PC-3 (cell line): ENCODE results near the gene IGHMBP2. TPM values are rescaled to one million over a fixed set of nuclear protein-coding genes. Genes with fewer than 3 reads are reported as not detected.

ENCODE experiments used
- ATAC-seq: fragments of 200-7000 bp; cut with Tn5 transposase; 2 replicates; pipeline ENCODE4 v1.9.1; 2020; ENCODE audit warnings: mild to moderate bottlenecking, moderate library complexity
- BruUV-seq: library from RNA; stranded (reverse); fragments of 400-500 nt; replicated peaks from 2 replicates; lab custom pipeline; 2021; lab: Mats Ljungman, UMichigan
- CTCF ChIA-PET: fragments of 300-600 bp; sonication (Branson Sonifier 250); formaldehyde crosslinking; loops from one replicate; lab custom pipeline; 2022; ENCODE audit warnings: antibody characterized with exemption; lab: Charles Lee
- POLR2A ChIA-PET: fragments of 300-600 bp; sonication (Branson Sonifier 250); formaldehyde crosslinking; loops from one replicate; lab custom pipeline; 2022; ENCODE audit warnings: antibody characterized with exemption; ENCODE audit not compliant: unreplicated experiment; lab: Charles Lee
- DNase-seq: peaks from one replicate; pipeline ENCODE4 v3.0.0-alpha.2; 2015
- H2AFZ ChIP-seq: fragments of 300-600 bp; sonication (generic); 2 replicates; pipeline ENCODE4 v1.6.0; 2016; ENCODE audit warnings: antibody characterized with exemption, low read length
- H3F3A ChIP-seq: fragments of 300-600 bp; sonication (generic); one replicate; pipeline ENCODE4 v1.6.0; 2017; ENCODE audit warnings: antibody characterized with exemption, low read length, control low read depth, mild to moderate bottlenecking; ENCODE audit not compliant: unreplicated experiment
- H3K27ac ChIP-seq: fragments of 300-600 bp; sonication (generic); 2 replicates; pipeline ENCODE4 v1.5.1; 2016; ENCODE audit warnings: mild to moderate bottlenecking, low read length
- H3K27me3 ChIP-seq: fragments of 300-600 bp; sonication (generic); 2 replicates; pipeline ENCODE4 v1.6.1; 2016; ENCODE audit warnings: low read length, mixed read lengths
- H3K36me3 ChIP-seq: fragments of 300-600 bp; sonication (generic); 2 replicates; pipeline ENCODE4 v1.6.1; 2016; ENCODE audit warnings: low read depth, mixed run types, low read length, mixed read lengths
- H3K4me1 ChIP-seq: fragments of 300-600 bp; sonication (generic); 2 replicates; pipeline ENCODE4 v1.5.1; 2016; ENCODE audit warnings: low read length; ENCODE audit not compliant: insufficient read depth
- H3K4me2 ChIP-seq: fragments of 300-600 bp; sonication (generic); 2 replicates; pipeline ENCODE4 v1.6.0; 2016; ENCODE audit warnings: low read length
- H3K4me3 ChIP-seq: fragments of 300-600 bp; sonication (generic); 2 replicates; pipeline ENCODE4 v1.5.1; 2016; ENCODE audit warnings: mild to moderate bottlenecking, low read length, mixed read lengths
- H3K79me2 ChIP-seq: fragments of 300-600 bp; sonication (generic); 2 replicates; pipeline ENCODE4 v1.6.1; 2017; ENCODE audit warnings: low read length, mixed read lengths
- H3K9ac ChIP-seq: fragments of 300-600 bp; sonication (generic); 2 replicates; pipeline ENCODE4 v1.6.0; 2016; ENCODE audit warnings: mild to moderate bottlenecking, low read length
- H3K9me2 ChIP-seq: fragments of 300-600 bp; sonication (generic); replicated peaks from 2 replicates; pipeline ENCODE4 v1.6.1; 2016; ENCODE audit warnings: mixed run types, low read length, mixed read lengths
- H3K9me3 ChIP-seq: fragments of 300-600 bp; sonication (generic); 2 replicates; pipeline ENCODE4 v1.6.1; 2016; ENCODE audit warnings: low read length, mixed read lengths
- H4K20me1 ChIP-seq: fragments of 300-600 bp; sonication (generic); 2 replicates; pipeline ENCODE4 v1.6.1; 2016; ENCODE audit warnings: low read length, mixed read lengths
- EZH2 ChIP-seq: fragments of 300-600 bp; sonication (generic); IDR thresholded peaks from one replicate; pipeline ENCODE4 v1.6.1; 2017; ENCODE audit warnings: antibody characterized with exemption, mild to moderate bottlenecking, low read length; ENCODE audit not compliant: unreplicated experiment
- EZH2phosphoT487 ChIP-seq: fragments of 300-600 bp; sonication (generic); IDR thresholded peaks from 2 replicates; pipeline ENCODE4 v1.6.1; 2018; ENCODE audit warnings: mild to moderate bottlenecking, antibody characterized with exemption, low read length, borderline replicate concordance
- intact Hi-C: fragments of 100-400 bp; cut with micrococcal nuclease; formaldehyde crosslinking; loops from 2 replicates; pipeline ENCODE4 v1.9.0; 2023
- total RNA-seq: library from RNA; depleted of rRNA; stranded (reverse); fragments of >200 nt; gene quantifications from 2 replicates; pipeline ENCODE4 v1.2.3, GENCODE V29; 2014
- TF ChIP-seq, protein P1 (sequence below): fragments of 300-600 bp; sonication (generic); conservative IDR thresholded peaks from 2 replicates; pipeline ENCODE4 v1.5.1; 2017; ENCODE audit warnings: antibody characterized with exemption, low read depth, mild to moderate bottlenecking, low read length

IGHMBP2 gene
- total RNA-seq, 1 experiment from 2014 or later, result 20.5 TPM

GRCh38 chr11:68929706-68930570, 26.2 kb downstream of the IGHMBP2 start:
- Histone ChIP-seq H3K27ac (no peak overlapping the region), H3F3A (no peaks in the 10 kb centered on the region), H3K9me2 (no peaks in the 10 kb centered on the region), H3K9ac (no peak overlapping the region), H2AFZ (no peak overlapping the region), H3K4me3 (no peak overlapping the region), H4K20me1 (no peaks in the 10 kb centered on the region), H3K27me3 (no peaks in the 10 kb centered on the region), H3K9me3 (peaks cover 11% of the 10 kb centered on the region), H3K4me1 (no peaks in the 10 kb centered on the region), H3K4me2 (no peak overlapping the region), H3K36me3 (peaks cover 44% of the 10 kb centered on the region), H3K79me2 (no peaks in the 10 kb centered on the region)
- POLR2A ChIA-PET, result no interaction called here
- CTCF ChIA-PET, result no interaction called here
- no peak for ATAC-seq
- intact Hi-C loops, result no loop called here
- DNase-seq, result no peak
- TF ChIP-seq, protein P1, sequence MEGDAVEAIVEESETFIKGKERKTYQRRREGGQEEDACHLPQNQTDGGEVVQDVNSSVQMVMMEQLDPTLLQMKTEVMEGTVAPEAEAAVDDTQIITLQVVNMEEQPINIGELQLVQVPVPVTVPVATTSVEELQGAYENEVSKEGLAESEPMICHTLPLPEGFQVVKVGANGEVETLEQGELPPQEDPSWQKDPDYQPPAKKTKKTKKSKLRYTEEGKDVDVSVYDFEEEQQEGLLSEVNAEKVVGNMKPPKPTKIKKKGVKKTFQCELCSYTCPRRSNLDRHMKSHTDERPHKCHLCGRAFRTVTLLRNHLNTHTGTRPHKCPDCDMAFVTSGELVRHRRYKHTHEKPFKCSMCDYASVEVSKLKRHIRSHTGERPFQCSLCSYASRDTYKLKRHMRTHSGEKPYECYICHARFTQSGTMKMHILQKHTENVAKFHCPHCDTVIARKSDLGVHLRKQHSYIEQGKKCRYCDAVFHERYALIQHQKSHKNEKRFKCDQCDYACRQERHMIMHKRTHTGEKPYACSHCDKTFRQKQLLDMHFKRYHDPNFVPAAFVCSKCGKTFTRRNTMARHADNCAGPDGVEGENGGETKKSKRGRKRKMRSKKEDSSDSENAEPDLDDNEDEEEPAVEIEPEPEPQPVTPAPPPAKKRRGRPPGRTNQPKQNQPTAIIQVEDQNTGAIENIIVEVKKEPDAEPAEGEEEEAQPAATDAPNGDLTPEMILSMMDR, result no peak
- TF ChIP-seq EZH2 (no peak), EZH2phosphoT487 (no peak)
- no TSS peak for BruUV-seq

GRCh38 chr11:68930991-68931855, 27.5 kb downstream of the IGHMBP2 start:
- Histone ChIP-seq H3K9me3 (no peaks in the 10 kb centered on the region), H2AFZ (no peak overlapping the region), H3F3A (no peaks in the 10 kb centered on the region), H3K79me2 (no peaks in the 10 kb centered on the region), H3K27me3 (no peaks in the 10 kb centered on the region), H3K4me3 (no peak overlapping the region), H4K20me1 (no peaks in the 10 kb centered on the region), H3K4me1 (no peaks in the 10 kb centered on the region), H3K4me2 (no peak overlapping the region), H3K36me3 (peaks cover 38% of the 10 kb centered on the region; the same call in 1 of the 2 replicates), H3K27ac (no peak overlapping the region), H3K9me2 (no peaks in the 10 kb centered on the region), H3K9ac (no peak overlapping the region)
- CTCF ChIA-PET, result no interaction called here
- POLR2A ChIA-PET, result no interaction called here
- BruUV-seq, result no TSS peak
- ATAC-seq, result no peak
- no peak for DNase-seq
- intact Hi-C loops, result no loop called here
- TF ChIP-seq EZH2phosphoT487 (no peak), EZH2 (no peak)
- TF ChIP-seq, protein P1, result no peak
